ENCODE measurements around the gene MYBPH.
A peak's percentile ranks its signal among the peaks of the same experiment; 100 is the strongest.

MYBPH gene, protein sequence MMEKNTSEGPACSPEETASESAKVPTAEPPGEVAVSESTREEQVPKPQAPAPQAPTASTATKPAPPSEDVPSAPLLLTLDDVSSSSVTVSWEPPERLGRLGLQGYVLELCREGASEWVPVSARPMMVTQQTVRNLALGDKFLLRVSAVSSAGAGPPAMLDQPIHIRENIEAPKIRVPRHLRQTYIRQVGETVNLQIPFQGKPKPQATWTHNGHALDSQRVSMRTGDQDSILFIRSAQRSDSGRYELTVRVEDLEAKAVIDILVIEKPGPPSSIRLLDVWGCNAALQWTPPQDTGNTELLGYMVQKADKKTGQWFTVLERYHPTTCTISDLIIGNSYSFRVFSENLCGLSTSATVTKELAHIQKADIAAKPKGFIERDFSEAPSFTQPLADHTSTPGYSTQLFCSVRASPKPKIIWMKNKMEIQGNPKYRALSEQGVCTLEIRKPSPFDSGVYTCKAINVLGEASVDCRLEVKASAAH

DNA sequence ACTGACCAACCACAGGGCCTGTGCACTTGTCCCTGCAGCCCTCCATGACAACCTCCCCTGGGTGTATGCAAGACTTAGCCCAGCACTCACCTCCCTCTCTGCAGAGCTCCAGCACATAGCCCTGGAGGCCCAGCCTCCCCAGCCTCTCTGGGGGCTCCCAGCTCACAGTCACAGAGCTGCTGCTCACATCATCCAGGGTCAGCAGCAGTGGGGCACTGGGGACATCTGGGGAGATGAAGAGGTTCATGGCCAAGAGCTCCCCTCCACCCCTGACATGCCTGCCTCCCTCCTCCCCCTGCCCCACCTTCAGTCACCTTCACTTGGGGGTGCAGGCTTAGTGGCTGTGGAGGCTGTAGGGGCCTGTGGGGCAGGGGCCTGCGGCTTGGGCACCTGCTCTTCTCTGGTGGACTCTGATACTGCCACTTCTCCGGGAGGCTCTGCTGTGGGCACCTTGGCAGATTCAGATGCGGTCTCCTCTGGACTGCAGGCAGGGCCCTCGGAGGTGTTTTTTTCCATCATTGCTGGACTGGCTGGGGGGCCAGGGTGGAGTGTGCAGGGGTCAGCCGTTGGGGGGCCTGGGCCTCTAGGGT, at the start of gene MYBPH:
TSS of gene MYBPH (minus strand) at position 590 of the 590 bp plus-strand sequence. CDS start at position 519, 71 bp downstream.
- peak; percentile 13 for DNase-seq

DNA sequence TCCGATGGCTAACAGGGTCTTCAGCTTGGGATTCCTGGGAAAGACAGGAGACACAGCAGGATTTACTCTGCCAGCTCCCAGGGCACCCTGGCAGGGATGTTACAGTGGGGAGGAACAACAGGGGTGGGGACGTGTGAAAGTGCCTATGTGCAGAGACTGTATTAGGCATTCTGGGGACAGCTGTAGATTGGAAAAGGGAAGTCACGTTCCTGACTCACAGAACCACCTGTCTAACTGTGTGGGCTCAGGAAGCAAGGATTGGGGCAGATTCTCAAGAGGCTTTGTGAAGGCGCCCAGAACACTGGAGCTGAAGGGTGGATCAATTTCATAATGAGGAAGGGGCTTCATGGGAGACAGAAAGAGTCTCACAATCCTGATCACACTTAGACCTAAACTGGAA, 49.4 kb upstream of the MYBPH start:
- DNase-seq, result no peak

DNA sequence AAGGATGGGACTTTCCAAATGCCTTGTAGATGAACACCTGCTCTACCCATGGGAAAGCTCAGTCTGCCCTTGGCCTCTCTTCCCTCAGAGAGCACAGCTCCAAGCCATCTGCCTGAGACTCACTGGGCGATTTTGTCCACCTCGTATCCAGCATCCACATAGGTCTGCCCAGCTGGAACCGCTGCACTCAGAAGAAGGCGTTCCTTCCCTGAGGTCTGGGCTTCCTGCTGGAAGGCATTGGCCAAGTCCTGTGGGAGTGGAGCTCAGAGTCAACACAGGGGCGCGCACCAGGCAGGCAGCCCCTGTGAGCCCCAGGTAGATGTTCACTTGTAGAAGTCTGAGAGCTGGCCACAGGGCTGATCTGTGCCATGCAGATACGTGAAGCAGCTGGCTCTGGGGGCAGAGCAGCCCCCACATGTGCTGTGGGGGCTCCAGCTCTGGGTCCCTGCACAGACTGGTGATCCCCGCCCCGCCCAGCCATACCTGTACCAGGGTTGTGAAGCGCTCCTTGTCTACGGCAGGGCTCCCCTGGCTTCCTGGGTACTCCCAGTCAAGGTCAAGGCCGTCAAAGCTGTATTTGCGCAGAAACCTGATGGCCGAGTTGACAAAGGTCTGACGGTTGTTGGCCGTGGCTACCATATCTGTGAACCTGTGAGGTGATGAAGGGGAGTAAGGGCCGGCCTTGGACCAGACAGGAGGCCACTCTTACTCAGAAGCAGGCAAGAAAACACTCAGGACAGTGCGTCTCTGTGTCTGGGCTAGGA, 47.6 kb upstream of the MYBPH start:
- DNase-seq, result no peak

DNA sequence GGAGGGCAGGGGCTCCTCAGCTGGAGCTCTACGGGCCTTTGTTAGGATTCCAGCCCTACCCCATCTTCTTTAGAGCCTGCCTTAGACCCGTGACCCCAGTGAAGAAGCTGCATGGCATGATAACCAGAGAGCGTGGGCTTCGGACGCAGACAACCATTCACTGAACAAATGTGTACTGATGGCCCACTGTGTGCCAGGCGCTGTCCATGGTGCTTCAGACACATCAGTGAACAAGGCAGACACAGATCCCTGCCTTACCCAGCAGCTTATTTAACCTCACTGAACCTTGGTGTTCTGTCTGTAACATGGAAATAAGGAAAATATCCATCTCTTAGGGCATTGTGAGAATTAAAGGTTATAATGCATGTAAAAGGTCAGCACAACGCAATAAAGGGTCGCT, 44.3 kb upstream of the MYBPH start:
- no peak for DNase-seq

DNA sequence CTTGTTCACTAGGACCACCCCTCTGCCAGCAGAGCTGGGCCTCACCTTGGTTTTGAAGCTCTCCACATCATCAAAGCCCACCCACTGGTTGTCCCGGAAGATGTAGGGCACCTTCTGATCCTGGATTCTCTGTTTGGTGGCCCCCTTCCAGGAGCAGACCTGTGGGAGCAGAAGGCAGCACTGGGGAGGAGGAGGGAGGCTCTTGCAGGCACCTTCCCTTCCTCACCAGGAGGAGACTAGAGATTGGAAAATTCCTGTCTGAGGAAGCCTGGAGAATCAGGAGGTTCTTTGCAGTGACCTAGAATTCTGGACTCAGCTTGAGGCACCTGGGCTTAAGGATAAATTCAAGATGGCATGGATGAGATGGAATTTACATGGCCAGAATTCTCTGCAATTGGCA, 43.5 kb upstream of the MYBPH start:
- no peak for DNase-seq

DNA sequence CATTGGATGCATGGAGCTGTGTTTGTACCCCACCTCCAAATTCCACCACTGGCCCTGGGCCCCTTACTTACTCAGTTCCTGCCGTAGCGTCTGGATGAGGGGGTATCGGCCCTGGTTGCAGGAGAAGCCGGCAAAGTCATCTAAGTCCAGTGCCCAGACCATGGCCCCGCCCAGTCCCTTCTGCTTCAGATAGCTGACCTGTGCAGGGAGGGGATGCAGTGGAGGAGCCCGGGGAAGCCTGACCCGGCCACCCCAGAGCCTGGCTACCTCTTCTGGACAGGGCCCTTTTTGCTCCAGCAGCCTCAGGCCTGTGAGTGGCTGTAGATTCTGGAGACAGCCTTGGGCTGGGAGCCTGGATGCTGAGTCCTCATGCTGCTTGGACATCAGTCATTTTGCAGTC, 42.0 kb upstream of the MYBPH start:
- no peak for DNase-seq

DNA sequence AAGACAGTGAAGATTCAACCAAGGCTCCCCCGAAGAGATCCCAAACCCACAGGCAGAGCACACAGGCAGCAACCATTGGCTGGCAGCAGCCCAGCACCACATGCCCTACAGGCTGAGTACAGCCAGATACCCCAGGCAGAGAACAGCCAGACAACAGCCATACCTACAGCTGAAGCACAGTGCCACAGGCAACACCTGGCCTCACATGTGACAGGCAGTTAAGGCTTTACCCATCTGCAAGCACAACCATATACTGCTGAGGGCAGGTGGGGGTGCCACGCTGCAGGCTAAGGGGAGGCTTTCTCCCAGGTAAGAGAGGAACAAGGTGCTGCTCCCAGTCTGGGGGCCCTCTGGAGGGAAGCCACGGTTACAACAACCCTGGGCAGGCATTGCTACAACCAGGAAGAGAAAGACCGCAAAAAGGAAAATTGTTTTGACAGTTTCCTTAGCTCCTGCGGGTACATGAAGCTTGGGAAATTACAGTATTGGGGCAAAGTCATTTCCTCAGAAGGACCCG, 41.6 kb upstream of the MYBPH start:
- DNase-seq, result no peak

DNA sequence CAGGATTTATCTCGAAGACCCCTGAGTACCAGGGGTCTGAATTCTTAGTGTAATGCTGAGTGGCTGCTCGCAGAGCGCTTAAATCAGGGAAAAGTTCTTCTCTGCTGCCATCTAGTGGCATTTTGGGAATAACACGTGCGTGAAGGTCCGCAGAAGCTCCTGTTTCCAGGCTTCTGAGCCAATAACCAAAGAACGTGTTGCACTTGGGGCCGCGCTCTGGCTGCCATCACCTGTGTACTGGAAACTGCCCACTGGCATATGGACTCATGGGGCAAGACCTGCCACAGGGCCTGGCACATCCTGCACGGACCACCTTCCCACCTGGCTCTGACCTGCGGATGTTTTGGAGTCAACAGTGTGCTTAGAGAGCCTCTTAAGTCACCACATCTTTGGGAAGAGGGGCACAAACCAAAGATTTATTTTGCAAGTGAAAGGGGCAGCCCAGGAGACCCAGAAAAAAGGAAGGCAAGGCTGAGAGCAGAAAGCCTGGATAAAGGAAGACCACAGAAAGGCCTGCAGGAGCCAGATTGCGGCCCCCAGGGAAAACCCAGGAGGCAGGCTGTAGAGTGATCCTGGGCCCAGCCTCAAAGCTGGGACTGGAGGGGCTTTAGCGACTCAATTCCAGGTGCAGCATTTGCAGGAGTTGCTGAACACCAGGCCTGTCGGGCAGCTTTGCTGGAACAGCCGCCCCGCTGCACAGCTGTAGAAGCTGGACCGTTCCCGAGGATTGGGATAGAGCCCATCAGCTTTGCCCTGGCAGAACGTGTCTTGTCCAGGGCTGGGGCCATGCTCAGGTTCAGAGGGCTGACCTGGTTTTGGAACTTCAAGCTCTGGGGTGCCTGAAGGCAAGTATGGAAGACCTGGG, 40.9 kb upstream of the MYBPH start:
- DNase-seq, result peak; percentile 43

DNA sequence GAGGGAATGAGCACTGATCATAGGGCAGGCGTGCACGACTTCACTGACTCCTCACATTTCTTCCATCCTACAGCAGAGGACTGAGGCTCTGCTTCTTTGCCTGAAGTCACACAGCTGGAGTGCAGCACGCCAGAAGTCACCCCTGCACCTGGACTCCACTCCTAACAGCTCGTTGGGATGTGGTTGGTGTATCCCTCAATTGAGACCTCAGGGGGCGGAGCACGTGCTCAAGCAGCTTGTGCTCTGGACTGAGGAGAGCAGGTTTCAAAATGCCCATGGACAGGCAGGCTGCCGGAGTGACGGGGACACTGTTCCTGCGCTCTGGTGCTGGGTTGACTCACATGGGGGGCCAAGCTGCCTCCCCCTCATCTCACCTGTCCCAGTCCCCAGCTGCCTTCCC, 39.9 kb upstream of the MYBPH start:
- no peak for DNase-seq

DNA sequence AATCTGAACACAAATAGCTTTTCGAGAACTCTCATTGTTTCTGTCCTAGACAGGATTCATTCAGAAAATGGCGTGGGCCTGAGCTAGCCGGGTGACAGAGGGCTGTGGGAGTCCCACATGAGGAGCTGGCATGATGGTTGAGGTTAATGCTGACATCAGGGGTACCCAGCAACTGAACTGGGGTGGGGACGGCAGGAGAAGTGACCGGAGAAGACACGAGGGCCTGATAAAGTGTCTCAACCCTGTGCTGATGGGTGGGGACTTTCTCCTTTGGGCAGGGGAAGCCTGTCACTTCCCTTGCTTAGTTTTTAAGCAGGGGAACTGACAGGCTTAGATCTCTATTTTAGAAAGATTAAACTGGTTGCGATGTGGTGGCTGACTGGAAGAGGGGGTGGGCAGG, 39.2 kb upstream of the MYBPH start:
- peak; percentile 26 for DNase-seq

DNA sequence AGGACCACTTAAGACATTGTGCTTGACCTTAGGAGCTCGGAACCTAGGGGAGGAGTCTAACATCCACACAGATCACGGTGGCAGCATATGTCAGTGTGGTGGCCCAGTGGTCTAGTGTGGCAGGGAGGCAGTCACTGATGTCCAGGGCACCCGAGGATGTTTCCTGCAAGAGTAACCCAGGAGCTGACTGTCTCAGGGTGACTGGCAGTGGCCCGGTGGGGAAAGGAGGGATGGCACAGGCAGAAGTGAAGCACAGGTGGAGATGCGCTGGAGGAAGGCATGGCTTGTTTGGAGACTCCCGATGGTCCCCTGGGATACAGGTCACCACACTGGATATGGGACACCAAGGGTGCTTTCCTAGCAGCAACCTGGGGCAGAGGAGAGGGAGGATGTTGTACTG, 37.5 kb upstream of the MYBPH start:
- no peak for DNase-seq

DNA sequence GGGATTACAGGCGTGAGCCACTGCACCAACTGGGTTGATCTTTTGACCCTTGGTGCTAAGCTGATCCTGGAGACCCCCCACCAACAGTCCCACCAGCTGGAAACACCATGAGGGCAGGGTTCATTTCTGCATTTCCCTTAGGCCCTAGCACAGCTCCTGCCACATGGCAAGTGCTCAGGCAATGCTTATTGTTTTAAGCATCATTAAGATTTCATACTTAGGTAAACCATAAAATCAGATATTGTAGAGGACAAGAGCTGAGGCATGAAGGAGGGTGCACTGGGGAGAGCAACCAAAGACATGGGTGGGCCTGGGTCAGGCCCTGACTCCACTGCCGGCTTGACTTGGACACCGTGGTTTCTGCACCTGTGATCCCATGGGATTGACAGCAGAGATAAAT, 36.2 kb upstream of the MYBPH start:
- no peak for DNase-seq

DNA sequence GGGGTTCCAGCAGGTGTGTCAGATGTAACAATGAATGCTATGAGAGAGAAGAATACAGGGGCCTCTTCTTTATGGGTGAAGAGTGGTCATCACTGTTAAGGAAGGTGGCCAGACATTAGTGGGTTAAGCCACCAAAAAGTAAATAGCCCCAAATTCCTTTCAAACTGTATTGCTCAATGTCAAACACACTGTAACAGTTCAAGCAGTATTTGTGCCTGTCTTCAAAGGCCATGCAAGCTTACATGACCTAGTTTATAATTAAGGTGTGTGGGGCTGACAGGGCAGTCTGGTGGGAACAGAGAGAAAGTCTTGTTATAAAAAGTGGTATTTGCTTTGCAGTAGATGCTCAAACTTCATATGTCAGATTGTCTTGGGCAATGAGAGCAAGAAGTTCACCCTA, 35.4 kb upstream of the MYBPH start:
- no peak for DNase-seq

DNA sequence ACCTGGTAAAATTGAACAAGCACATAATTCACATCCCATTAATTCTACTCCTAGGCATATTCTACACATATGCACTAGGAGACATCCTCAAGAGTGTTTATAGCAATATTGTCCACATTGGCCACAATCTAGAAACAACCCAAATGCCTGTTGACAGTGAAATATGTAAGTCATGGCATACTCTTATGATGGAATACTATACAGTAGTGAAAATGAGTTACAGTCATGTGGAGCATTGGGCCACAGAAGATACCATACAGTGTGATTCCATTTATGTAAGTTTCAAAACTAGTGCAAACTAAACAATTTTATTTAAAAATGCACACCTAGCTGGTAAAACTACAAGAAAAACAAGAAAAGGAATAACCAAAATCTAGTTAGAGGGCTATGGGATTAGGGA, 34.7 kb upstream of the MYBPH start:
- DNase-seq, result no peak

DNA sequence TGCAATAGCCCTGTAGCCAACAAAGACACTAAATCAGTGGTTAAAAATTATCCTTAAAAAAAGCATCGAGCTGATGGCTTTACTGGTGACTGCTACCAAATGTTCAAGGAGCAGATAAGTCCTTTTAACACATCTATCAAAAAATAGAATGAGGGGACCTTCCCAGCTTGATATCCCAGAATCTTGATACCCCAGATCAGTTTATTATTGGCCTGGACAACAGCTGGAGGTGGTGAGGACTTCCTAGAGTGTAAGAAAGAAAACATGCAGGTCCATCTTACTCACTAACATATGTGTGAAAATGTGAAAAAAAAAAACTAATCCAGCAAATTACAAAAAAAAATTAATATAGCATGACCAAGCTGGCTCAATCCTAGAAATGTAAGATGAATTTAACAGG, 32.6 kb upstream of the MYBPH start:
- no peak for DNase-seq

DNA sequence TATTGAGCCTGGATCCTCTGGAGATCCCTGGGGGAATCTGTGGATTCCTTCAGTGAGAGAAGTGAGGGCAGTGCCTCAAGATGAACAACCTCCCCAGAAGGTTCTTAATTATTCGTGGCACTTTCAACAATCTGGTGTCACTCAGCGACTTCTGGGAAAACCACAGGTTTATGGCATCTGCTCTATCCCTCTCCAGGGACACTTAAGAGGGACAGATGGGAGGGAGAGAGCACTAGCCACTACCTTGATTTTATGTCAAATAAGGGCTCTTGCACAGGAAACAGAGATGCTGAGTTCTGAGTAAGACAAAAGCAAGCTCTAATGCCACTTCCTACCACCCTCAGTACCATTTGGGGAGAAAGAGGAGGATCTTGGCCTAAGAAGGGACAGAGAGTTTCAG, 32.1 kb upstream of the MYBPH start:
- DNase-seq, result no peak

DNA sequence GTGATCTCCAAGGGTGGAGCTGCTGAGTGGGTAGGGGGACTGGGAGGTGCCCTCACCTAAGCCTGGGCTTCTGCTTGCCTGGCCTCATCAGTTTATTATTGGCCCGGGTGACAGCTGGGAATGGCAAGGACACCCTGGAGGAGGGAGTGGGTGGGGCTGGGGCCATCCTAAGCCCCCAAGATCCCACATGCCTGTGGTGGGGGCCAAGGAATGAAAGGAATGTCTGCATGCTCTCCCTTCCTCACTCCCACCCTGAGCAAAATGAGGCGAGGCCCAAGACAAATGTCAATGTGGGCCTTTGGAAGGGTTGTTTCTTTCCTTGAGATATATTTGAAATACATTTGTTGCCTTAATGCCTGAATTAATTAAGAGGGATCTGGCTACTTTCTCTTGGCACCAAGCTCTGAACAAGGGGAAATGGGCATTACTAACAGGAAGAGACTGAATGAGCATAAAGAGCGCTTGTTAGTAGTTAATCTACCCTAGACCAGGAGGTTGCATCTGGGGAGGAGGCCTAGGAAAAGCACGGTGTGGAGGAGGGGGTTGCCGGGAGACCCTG, 30.6 kb upstream of the MYBPH start:
- no peak for DNase-seq

DNA sequence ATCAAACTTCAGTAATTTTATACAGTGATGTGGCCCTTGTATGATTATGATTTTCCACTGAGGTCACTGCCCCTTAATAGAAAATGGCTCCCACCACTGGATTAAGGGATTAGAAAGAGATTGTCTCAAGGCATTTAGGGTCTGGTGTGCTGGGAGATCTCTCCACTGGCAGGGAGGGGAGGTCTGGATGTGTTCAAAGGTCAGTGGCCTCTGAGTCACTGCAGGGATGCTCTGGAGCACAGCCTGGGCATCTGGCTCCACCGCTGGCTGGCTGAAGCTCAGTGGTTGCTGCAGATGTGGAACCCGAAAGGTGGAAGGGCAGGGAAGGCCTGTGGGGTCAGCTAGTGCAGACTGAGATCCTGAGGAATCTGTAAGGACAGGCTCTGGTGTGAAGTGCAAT, 29.1 kb upstream of the MYBPH start:
- DNase-seq, result no peak

DNA sequence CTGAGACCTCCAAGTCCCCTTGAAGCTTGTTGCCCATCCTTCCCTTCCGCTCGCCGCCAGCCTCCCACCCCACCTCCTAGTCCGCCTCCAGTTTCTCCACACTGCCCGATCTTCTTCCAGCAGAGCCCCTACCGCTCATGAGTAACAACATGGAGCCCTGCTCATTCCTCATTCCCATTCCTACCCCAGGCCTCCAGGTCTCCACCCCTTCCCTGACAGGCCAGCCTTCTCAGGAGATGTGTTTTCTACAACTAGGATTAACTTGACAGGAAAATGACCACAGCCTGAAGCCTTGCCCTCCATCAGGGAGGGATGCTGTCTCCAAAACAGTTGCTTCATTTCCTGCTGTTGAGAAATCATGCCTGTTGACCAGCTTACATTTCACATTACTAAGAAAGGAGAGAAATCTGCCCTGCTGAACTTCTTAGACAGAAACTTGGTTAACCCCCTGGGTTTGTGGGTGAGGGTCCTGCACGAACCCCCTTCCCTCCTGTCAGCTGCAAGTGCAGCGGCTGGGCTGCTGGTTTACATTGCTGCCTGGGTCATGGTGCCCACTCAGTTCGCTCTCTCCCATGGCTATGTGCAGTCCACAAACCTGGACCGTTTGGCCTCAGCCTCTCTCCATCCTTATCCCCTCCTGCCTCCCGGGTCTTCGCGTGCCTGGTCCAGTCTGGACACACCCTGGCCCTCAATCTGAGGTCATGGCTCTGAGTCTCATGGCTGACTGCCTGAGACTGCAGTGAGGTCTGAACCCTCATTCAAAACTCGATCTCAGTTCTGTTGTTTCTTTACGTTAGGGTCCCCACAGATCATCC, 27.0 kb upstream of the MYBPH start:
- DNase-seq, result no peak

DNA sequence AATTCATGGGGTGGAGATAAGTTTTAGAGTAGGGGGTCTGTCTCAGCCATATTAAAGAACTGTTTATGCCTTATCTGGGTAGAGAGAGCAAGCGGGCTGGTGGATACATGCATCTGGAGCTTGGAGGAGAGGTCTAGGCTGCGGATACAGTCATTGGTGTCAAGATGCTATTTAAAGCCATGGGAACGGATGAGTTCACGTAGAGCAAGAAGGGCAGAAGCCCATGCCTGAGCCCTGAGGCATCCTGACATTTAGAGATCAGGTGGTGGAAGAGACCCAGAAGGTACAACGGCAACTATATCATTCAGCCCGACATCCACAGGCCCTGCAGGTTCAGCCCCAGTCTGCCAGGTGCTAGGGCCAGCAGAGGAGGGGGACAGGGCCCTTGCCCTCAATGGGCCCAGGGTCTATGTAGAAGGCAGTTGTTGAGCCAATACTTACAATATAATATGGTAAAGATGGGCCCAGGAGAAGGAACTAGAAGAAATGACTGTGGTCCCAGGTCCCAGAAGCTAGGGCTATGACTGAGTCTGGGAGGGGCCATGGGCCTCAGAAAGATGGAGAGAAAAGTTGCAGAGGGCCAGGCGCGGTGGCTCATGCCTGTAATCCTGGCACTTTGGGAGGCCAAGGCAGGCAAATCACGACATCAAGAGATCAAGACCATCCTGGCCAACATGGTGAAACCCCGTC, 26.0 kb upstream of the MYBPH start:
- DNase-seq, result no peak

DNA sequence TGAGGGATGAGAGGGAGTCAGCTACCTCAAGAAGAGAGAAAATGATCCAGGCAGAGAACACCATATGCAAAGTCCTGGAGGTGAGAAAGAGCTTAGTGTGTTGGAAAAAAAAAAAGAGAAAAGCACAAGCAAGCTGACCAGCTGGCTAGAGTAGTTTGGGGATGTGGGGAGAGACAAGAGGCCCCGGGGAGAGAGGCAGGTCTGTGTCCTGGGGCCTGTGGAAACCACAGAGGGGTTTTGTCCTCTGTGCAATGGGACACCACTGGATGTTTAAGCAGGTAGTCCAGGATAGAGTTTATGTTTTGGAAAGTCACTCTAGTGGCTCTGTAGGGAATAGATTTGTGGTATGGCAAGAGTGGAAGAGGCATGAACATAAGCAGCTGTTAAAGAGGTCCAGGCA, 25.3 kb upstream of the MYBPH start:
- no peak for DNase-seq

Measured in CD4-positive, alpha-beta T cell treated with Interleukin-15 for 1 hour (primary cell).